Trophoblast cell (in vitro differentiated cells and primary cell): ENCODE measurements around the gene RAD51B.
"Not testable (repeated sequence)": the region's sequence is repeated elsewhere in the genome, so short reads cannot be mapped to it uniquely, and the experiment has no call there.

Experiments
- DNase-seq, 2 donors: peaks; one replicate each; pipeline ENCODE4 v3.0.0-alpha.2; 2016
- H2AFZ ChIP-seq: 2 replicates; pipeline ENCODE4 v1.6.1; 2013; ENCODE audit warnings: low read length, moderate library complexity, mild to moderate bottlenecking; ENCODE audit not compliant: insufficient read depth, poor library complexity
- H2AK5ac ChIP-seq: 2 replicates; pipeline ENCODE4 v1.6.1; 2013; ENCODE audit warnings: mild to moderate bottlenecking, low read length
- H2BK120ac ChIP-seq: 2 replicates; pipeline ENCODE4 v1.6.1; 2013; ENCODE audit warnings: low read length, mild to moderate bottlenecking, moderate library complexity; ENCODE audit not compliant: insufficient read depth, poor library complexity
- H2BK12ac ChIP-seq: 2 replicates; pipeline ENCODE4 v1.6.1; 2013; ENCODE audit warnings: mild to moderate bottlenecking, low read length, moderate library complexity
- H2BK5ac ChIP-seq: 2 replicates; pipeline ENCODE4 v1.6.1; 2013; ENCODE audit warnings: low read length, low read depth, moderate library complexity, mild to moderate bottlenecking; ENCODE audit not compliant: poor library complexity
- H3K14ac ChIP-seq: 2 replicates; pipeline ENCODE4 v1.6.1; 2013; ENCODE audit warnings: mild to moderate bottlenecking, low read length
- H3K18ac ChIP-seq: 2 replicates; pipeline ENCODE4 v1.6.1; 2013; ENCODE audit warnings: mild to moderate bottlenecking, low read length
- H3K23ac ChIP-seq: 2 replicates; pipeline ENCODE4 v1.6.1; 2013; ENCODE audit warnings: low read length
- H3K27ac ChIP-seq: 2 replicates; pipeline ENCODE4 v1.5.1; 2013; ENCODE audit warnings: low read depth, mild to moderate bottlenecking, inconsistent platforms, low read length, moderate library complexity
- H3K27me3 ChIP-seq: 2 replicates; pipeline ENCODE4 v1.6.1; 2013; ENCODE audit warnings: inconsistent platforms, mild to moderate bottlenecking, low read length, moderate library complexity; ENCODE audit not compliant: insufficient read depth
- H3K36me3 ChIP-seq, 2 experiments: 1 replicate in 1 of 2; 2 replicates in 1 of 2; pipeline ENCODE4 v1.6.1; 2013; ENCODE audit warnings: low read length in 2 of 2, mild to moderate bottlenecking in 2 of 2, moderate library complexity in 1 of 2; ENCODE audit not compliant: insufficient read depth in 2 of 2, control insufficient read depth in 1 of 2
- H3K4ac ChIP-seq: 2 replicates; pipeline ENCODE4 v1.6.1; 2013; ENCODE audit warnings: low read depth, mild to moderate bottlenecking, low read length, moderate library complexity
- H3K4me1 ChIP-seq, 2 experiments: 1 replicate in 1 of 2; 2 replicates in 1 of 2; pipeline ENCODE4 v1.6.1; 2013; ENCODE audit warnings: low read length in 2 of 2, mild to moderate bottlenecking in 2 of 2, moderate library complexity in 1 of 2; ENCODE audit not compliant: insufficient read depth in 2 of 2, control insufficient read depth in 1 of 2
- H3K4me2 ChIP-seq: 2 replicates; pipeline ENCODE4 v1.6.1; 2013; ENCODE audit warnings: inconsistent platforms, mild to moderate bottlenecking, low read length, moderate library complexity
- H3K4me3 ChIP-seq: 2 replicates; pipeline ENCODE4 v1.5.1; 2013; ENCODE audit warnings: mild to moderate bottlenecking, low read depth, low read length, inconsistent platforms
- H3K79me1 ChIP-seq: one replicate; pipeline ENCODE4 v1.6.1; 2013; ENCODE audit warnings: low read length
- H3K79me2 ChIP-seq: 2 replicates; pipeline ENCODE4 v1.6.1; 2013; ENCODE audit warnings: low read length, mild to moderate bottlenecking; ENCODE audit not compliant: control insufficient read depth, insufficient read depth, poor library complexity
- H3K9ac ChIP-seq: 2 replicates; pipeline ENCODE4 v1.6.1; 2013; ENCODE audit warnings: mild to moderate bottlenecking, low read length
- H3K9me3 ChIP-seq: 2 replicates; pipeline ENCODE4 v1.6.1; 2013; ENCODE audit warnings: low read depth, mild to moderate bottlenecking, control low read depth, inconsistent platforms, low read length; ENCODE audit not compliant: insufficient read depth
- H4K12ac ChIP-seq: 2 replicates; pipeline ENCODE4 v1.6.1; 2013; ENCODE audit warnings: low read depth, mild to moderate bottlenecking, low read length, moderate library complexity
- H4K8ac ChIP-seq: 2 replicates; pipeline ENCODE4 v1.6.1; 2013; ENCODE audit warnings: low read depth, mild to moderate bottlenecking, low read length, moderate library complexity
- H4K91ac ChIP-seq: one replicate; pipeline ENCODE4 v1.6.1; 2013; ENCODE audit warnings: low read depth, mild to moderate bottlenecking, low read length, moderate library complexity
- WGBS: extraction: QIAGEN DNeasy Blood & Tissue Kit; methylation state at CpG from one replicate; pipeline ENCODE4 v1.1.7; 2013; ENCODE audit warnings: missing lambda C conversion rate; ENCODE audit not compliant: insufficient read length, insufficient coverage; ENCODE audit errors: extremely low coverage; 5-methylcytosine and 5-hydroxymethylcytosine counted together

Gene RAD51B

DNA sequence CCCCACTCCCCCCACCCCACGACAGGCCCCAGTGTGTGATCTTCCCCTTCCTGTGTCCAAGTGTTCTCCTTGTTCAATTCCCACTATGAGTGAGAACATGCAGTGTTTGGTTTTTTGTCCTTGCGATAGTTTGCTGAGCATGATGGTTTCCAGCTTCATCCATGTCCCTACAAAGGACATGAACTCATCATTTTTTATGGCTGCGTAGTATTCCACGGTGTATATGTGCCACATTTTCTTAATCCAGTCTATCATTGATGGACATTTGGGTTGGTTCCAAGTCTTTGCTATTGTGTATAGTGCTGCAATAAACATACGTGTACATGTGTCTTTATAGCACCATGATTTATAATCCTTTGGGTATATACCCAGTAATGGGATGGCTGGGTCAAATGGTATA, 609.3 kb downstream of the RAD51B start:
- H3K36me3 ChIP-seq, H4K12ac ChIP-seq, H3K14ac ChIP-seq, DNase-seq, H4K91ac ChIP-seq, H3K18ac ChIP-seq, H2BK12ac ChIP-seq, H3K23ac ChIP-seq, H3K4me1 ChIP-seq, H2BK120ac ChIP-seq, H2AFZ ChIP-seq, H3K27ac ChIP-seq, H3K79me2 ChIP-seq, H3K4ac ChIP-seq, H3K9ac ChIP-seq, H3K79me1 ChIP-seq, H4K8ac ChIP-seq, H3K9me3 ChIP-seq, H2AK5ac ChIP-seq, H3K4me3 ChIP-seq, H3K27me3 ChIP-seq, H3K4me2 ChIP-seq, H2BK5ac ChIP-seq: not testable (repeated sequence)
- WGBS = no CpG with 5 or more reads among the region's 5 CpGs

DNA sequence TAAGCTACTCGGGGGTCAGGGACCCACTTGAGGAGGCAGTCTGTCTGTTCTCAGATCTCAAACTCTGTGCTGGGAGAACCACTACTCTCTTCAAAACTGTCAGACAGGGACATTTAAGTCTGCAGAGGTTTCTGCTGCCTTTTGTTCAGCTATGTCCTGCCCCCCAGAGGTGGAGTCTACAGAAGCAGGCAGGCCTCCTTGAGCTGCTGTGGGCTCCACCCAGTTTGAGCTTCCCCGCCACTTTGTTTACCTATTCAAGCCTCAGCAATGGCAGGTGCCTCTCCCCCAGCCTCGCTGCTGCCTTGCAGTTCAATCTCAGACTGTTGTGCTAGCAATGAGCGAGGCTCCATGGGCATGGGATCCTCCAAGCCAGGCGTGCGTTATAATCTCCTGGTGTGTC, 614.6 kb downstream of the RAD51B start:
- H4K12ac ChIP-seq, H3K4me3 ChIP-seq, H3K23ac ChIP-seq, H3K18ac ChIP-seq, H3K36me3 ChIP-seq, H3K79me1 ChIP-seq, H3K14ac ChIP-seq, H4K8ac ChIP-seq, H3K9ac ChIP-seq, H2BK5ac ChIP-seq, H4K91ac ChIP-seq, H2AFZ ChIP-seq, H3K4me1 ChIP-seq, H3K9me3 ChIP-seq, H3K79me2 ChIP-seq, H2BK120ac ChIP-seq, H3K27me3 ChIP-seq, H2BK12ac ChIP-seq, H2AK5ac ChIP-seq, H3K27ac ChIP-seq, DNase-seq, H3K4me2 ChIP-seq: not testable (repeated sequence)
- peak overlapping the region; percentile 31 for H3K4ac ChIP-seq
- WGBS = no CpG with 5 or more reads among the region's 6 CpGs

GRCh38 chr14:68435631-68436030, 616.1 kb downstream of the RAD51B start:
- H3K4ac ChIP-seq, H3K4me2 ChIP-seq, H2AK5ac ChIP-seq, H2BK12ac ChIP-seq, H3K14ac ChIP-seq, H4K91ac ChIP-seq, H3K4me1 ChIP-seq, H3K79me1 ChIP-seq, H3K9ac ChIP-seq, H3K27ac ChIP-seq, H3K36me3 ChIP-seq, H3K27me3 ChIP-seq, H3K79me2 ChIP-seq, H3K18ac ChIP-seq, H3K4me3 ChIP-seq, H2AFZ ChIP-seq, H2BK120ac ChIP-seq, H3K23ac ChIP-seq, H4K12ac ChIP-seq, H3K9me3 ChIP-seq, DNase-seq, H2BK5ac ChIP-seq, H4K8ac ChIP-seq: not testable (repeated sequence)

GRCh38 chr14:68439676-68440075, 620.1 kb downstream of the RAD51B start:
- no peak for DNase-seq
- Histone ChIP-seq H2BK120ac (no peak overlapping the region), H3K18ac (no peak overlapping the region), H3K79me1 (no peaks in the 10 kb centered on the region), H3K9ac (no peak overlapping the region), H2BK5ac (no peak overlapping the region), H4K12ac (no peak overlapping the region), H4K8ac (no peak overlapping the region), H3K36me3 (no peaks in the 10 kb centered on the region), H4K91ac (no peak overlapping the region), H3K27me3 (no peaks in the 10 kb centered on the region), H3K4me2 (no peak overlapping the region), H3K23ac (no peak overlapping the region), H2AFZ (no peak overlapping the region), H3K4ac (no peak overlapping the region), H2BK12ac (no peak overlapping the region), H3K4me1 (no peaks in the 10 kb centered on the region), H3K14ac (no peak overlapping the region), H3K79me2 (no peaks in the 10 kb centered on the region), H2AK5ac (no peak overlapping the region), H3K9me3 (no peaks in the 10 kb centered on the region), H3K27ac (no peak overlapping the region), H3K4me3 (no peak overlapping the region)
- no CpG with 5 or more reads among the region's 2 CpGs for WGBS

- Histone ChIP-seq H4K12ac (no peak overlapping the region), H3K18ac (no peak overlapping the region)
- no peak for DNase-seq
Observed at GRCh38 chr14:68440820-68441219, 621.2 kb downstream of the RAD51B start.

More at GRCh38 chr14:68440820-68441219, 621.2 kb downstream of the RAD51B start:
- Histone ChIP-seq H3K23ac (no peak overlapping the region), H3K79me1 (no peaks in the 10 kb centered on the region), H3K9ac (no peak overlapping the region), H3K9me3 (no peaks in the 10 kb centered on the region), H2BK12ac (no peak overlapping the region), H3K27me3 (no peaks in the 10 kb centered on the region), H2AFZ (no peak overlapping the region), H2AK5ac (no peak overlapping the region), H3K4me2 (no peak overlapping the region), H3K36me3 (no peaks in the 10 kb centered on the region), H3K4ac (no peak overlapping the region), H3K79me2 (no peaks in the 10 kb centered on the region), H3K4me3 (no peak overlapping the region), H3K4me1 (no peaks in the 10 kb centered on the region), H4K91ac (no peak overlapping the region), H2BK120ac (no peak overlapping the region), H2BK5ac (no peak overlapping the region), H3K14ac (no peak overlapping the region), H4K8ac (no peak overlapping the region), H3K27ac (no peak overlapping the region)
